Measurements from ENCODE around the gene BHLHE23.

DNA sequence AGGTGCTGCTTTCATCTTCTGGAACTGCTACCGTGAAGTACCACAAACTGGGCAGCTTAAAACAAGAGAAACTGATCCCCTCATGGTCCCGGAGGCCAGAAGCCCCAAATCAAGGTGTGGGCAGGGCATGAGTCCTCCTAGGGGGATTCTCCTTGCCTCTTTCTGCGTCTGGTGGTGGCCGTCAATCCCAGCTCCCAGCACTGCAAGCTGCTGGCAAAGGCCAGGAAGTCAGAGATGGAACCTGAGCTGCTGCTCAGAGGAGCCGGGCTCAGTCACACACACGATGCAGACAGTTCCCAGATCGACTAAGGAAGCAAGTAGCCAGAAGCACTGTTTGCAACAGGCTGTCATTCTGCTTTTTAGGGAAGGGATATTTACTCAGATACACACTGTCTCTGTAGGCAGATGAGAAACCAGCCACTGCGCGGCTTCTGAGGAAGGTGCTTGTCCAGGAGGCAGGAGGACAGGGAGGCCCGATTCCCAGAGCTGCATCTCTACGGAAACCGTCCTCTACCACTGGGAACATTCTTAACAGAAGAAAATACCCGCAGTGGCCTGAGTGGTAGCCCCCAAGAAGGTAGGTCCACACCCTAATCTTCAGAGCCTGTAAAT, 15.5 kb downstream of the BHLHE23 start:
- TF ChIP-seq, protein P1, sequence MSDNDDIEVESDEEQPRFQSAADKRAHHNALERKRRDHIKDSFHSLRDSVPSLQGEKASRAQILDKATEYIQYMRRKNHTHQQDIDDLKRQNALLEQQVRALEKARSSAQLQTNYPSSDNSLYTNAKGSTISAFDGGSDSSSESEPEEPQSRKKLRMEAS (IDR thresholded peaks at IDR 0.05) = no peak
- no peak for TF ChIP-seq CREB1 (IDR thresholded peaks at IDR 0.05; ENCODE audit: low read depth)
- no peak for TF ChIP-seq TAF1 (IDR thresholded peaks at IDR 0.05; ENCODE audit: low read depth)
- TF ChIP-seq, protein P2, sequence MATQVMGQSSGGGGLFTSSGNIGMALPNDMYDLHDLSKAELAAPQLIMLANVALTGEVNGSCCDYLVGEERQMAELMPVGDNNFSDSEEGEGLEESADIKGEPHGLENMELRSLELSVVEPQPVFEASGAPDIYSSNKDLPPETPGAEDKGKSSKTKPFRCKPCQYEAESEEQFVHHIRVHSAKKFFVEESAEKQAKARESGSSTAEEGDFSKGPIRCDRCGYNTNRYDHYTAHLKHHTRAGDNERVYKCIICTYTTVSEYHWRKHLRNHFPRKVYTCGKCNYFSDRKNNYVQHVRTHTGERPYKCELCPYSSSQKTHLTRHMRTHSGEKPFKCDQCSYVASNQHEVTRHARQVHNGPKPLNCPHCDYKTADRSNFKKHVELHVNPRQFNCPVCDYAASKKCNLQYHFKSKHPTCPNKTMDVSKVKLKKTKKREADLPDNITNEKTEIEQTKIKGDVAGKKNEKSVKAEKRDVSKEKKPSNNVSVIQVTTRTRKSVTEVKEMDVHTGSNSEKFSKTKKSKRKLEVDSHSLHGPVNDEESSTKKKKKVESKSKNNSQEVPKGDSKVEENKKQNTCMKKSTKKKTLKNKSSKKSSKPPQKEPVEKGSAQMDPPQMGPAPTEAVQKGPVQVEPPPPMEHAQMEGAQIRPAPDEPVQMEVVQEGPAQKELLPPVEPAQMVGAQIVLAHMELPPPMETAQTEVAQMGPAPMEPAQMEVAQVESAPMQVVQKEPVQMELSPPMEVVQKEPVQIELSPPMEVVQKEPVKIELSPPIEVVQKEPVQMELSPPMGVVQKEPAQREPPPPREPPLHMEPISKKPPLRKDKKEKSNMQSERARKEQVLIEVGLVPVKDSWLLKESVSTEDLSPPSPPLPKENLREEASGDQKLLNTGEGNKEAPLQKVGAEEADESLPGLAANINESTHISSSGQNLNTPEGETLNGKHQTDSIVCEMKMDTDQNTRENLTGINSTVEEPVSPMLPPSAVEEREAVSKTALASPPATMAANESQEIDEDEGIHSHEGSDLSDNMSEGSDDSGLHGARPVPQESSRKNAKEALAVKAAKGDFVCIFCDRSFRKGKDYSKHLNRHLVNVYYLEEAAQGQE (IDR thresholded peaks at IDR 0.05; ENCODE audit: low read depth) = no peak
- no peak for TF ChIP-seq RAD21 (IDR thresholded peaks at IDR 0.05; ENCODE audit: low read depth)
- no peak for TF ChIP-seq ZBTB7A (IDR thresholded peaks at IDR 0.05; ENCODE audit: low read depth)
- no peak for TF ChIP-seq NFIC (IDR thresholded peaks at IDR 0.05)
- TF ChIP-seq EGR1 (IDR thresholded peaks at IDR 0.05) = no peak
